Measurements from ENCODE around the gene PFAS. TPM values are rescaled to one million over a fixed set of nuclear protein-coding genes. Genes with fewer than 3 reads are reported as not detected.

PFAS gene
- total RNA-seq, 1 donor from 2014 or later: 64.6 TPM

DNA sequence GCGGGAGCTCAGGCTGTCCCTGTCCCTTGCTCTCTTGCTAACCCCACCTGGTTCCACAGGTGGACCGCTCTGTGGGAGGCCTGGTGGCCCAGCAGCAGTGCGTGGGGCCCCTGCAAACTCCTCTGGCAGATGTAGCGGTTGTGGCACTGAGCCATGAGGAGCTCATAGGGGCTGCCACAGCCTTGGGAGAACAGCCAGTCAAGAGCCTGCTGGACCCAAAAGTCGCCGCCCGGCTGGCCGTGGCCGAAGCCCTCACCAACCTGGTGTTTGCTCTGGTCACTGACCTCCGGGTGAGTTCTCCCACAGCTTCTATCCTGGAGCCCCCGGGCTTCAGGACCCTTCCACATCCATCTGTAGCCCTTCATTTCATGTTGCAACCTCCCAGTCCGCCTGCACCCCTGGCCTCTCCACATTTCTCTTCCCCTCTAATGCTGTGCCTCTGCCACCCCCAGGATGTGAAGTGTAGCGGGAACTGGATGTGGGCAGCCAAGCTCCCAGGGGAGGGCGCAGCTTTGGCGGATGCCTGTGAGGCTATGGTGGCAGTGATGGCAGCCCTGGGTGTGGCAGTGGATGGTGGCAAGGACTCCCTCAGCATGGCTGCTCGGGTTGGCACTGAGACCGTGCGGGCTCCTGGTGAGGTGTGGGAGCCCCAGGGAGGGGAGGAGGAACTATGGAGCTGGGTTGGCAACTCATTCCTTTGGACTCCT is 15.9 kb downstream of the PFAS start:
- Histone ChIP-seq H3K27ac (no peak overlapping the region), H3K4me2 (no peak overlapping the region), H3K4me1 (no peaks in the 10 kb centered on the region), H3K79me2 (ENCODE audit: low read depth) (no peaks in the 10 kb centered on the region), H3K9ac (no peak overlapping the region), H3K27me3 (no peaks in the 10 kb centered on the region), H3K4me3 (no peak overlapping the region), H4K20me1 (ENCODE audit: low read depth) (no peaks in the 10 kb centered on the region), H3K36me3 (no peaks in the 10 kb centered on the region), H3K9me3 (ENCODE audit: low read depth) (no peaks in the 10 kb centered on the region), H3F3A (ENCODE audit: low read depth) (no peaks in the 10 kb centered on the region), H2AFZ (replicated peaks) (no peak overlapping the region)
- Mint-ChIP-seq H3K4me1 (no peaks in the 10 kb centered on the region), H3K36me3 (peaks cover 28% of the 10 kb centered on the region), H3K27me3 (ENCODE audit: insufficient read depth, low read depth) (peaks cover 2% of the 10 kb centered on the region), H3K27ac (no peak overlapping the region), H3K9me3 (no peaks in the 10 kb centered on the region), H3K4me3 (no peak overlapping the region)
- no peak for DNase-seq (ENCODE audit: low spot score)
- TF ChIP-seq EZH2 (IDR thresholded peaks at IDR 0.05) (no peak), EZH2phosphoT487 (IDR thresholded peaks at IDR 0.05) (no peak), CTCF (IDR thresholded peaks at IDR 0.05) (no peak)

- Histone ChIP-seq H3K36me3 (no peaks in the 10 kb centered on the region), H3F3A (ENCODE audit: low read depth) (no peaks in the 10 kb centered on the region), H3K27ac (no peak overlapping the region), H4K20me1 (ENCODE audit: low read depth) (no peaks in the 10 kb centered on the region), H3K4me2 (no peak overlapping the region), H3K4me3 (no peak overlapping the region), H3K9ac (no peak overlapping the region), H3K4me1 (no peaks in the 10 kb centered on the region), H3K79me2 (ENCODE audit: low read depth) (no peaks in the 10 kb centered on the region), H3K9me3 (ENCODE audit: low read depth) (no peaks in the 10 kb centered on the region), H3K27me3 (no peaks in the 10 kb centered on the region), H2AFZ (replicated peaks) (no peak overlapping the region)
- H3K27ac Mint-ChIP-seq: no peak overlapping the region
- DNase-seq (ENCODE audit: low spot score): no peak
- no peaks in the 10 kb centered on the region for H3K9me3 Mint-ChIP-seq
- TF ChIP-seq EZH2 (IDR thresholded peaks at IDR 0.05) (no peak), CTCF (IDR thresholded peaks at IDR 0.05) (no peak), EZH2phosphoT487 (IDR thresholded peaks at IDR 0.05) (no peak)
- H3K27me3 Mint-ChIP-seq (ENCODE audit: insufficient read depth, low read depth): peaks cover 2% of the 10 kb centered on the region
- H3K4me1 Mint-ChIP-seq: no peaks in the 10 kb centered on the region
- peak overlapping the region; percentile 15 for H3K4me3 Mint-ChIP-seq
- H3K36me3 Mint-ChIP-seq: peaks cover 27% of the 10 kb centered on the region
Measured at GRCh38 chr17:8266648-8267479, 17.8 kb downstream of the PFAS start.

- Mint-ChIP-seq H3K36me3 (peaks cover 24% of the 10 kb centered on the region), H3K27me3 (ENCODE audit: insufficient read depth, low read depth) (peaks cover 2% of the 10 kb centered on the region), H3K4me1 (no peaks in the 10 kb centered on the region), H3K4me3 (no peak overlapping the region), H3K27ac (no peak overlapping the region), H3K9me3 (no peaks in the 10 kb centered on the region)
- Histone ChIP-seq H3K4me2 (no peak overlapping the region), H3K27ac (no peak overlapping the region), H3K9me3 (ENCODE audit: low read depth) (no peaks in the 10 kb centered on the region), H3K9ac (no peak overlapping the region), H4K20me1 (ENCODE audit: low read depth) (no peaks in the 10 kb centered on the region), H2AFZ (replicated peaks) (no peak overlapping the region), H3F3A (ENCODE audit: low read depth) (no peaks in the 10 kb centered on the region), H3K4me3 (no peak overlapping the region), H3K4me1 (no peaks in the 10 kb centered on the region), H3K27me3 (no peaks in the 10 kb centered on the region), H3K79me2 (ENCODE audit: low read depth) (no peaks in the 10 kb centered on the region), H3K36me3 (no peaks in the 10 kb centered on the region)
- no peak for TF ChIP-seq EZH2 (IDR thresholded peaks at IDR 0.05)
- no peak for DNase-seq (ENCODE audit: low spot score)
Measured at GRCh38 chr17:8267480-8268147, 18.5 kb downstream of the PFAS start.

Data from neural progenitor cell (in vitro differentiated cells).